ENCODE data around the gene CD1E. TPM values are rescaled to one million over a fixed set of nuclear protein-coding genes. Genes with fewer than 3 reads are reported as not detected.

Gene CD1E
- total RNA-seq: not detected in 2 replicates
- long read RNA-seq: 0 reads

DNA sequence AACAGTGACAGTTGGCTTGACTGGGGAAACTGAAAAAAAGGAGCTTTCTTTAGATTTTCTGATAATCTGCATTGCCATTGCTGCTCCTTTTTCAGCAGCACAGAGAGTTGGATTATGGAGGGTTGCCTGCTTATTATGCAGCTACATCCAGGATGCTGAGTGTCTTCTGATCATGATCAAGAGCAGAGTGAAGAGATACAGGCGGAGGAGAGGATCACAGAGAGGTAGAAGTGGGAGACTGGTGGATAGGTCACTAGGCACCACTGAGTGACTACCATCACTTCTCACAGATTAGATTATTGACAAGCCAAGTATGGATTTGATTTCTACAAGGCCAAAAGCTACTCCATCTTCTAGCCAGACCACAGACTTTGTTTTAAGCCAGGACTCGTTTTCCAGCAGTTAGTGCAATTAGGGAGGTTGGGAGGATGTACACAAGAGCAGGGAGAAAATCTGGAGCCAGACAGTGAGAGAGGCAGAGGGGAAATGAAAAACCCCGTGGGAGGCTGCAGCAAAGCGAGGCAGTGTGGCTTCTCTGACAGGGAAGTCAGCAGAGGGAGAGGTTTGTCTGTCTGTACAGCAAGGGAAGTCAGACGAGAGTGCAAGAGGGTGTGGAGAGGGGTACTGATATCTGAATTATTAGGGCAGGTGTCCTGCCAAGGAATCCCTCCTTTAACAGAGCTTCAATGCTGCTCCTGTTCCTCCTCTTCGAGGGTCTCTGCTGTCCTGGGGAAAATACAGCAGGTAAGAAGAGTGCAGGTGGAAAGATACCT lies at the start of gene CD1E:
CD1E (plus strand) TSS at position 592 of the 773 bp plus-strand sequence; CDS start at position 687, 95 bp downstream.
- H3K4me3 Mint-ChIP-seq (ENCODE audit: low read depth): no peak within 1 kb of the TSS
- H3K27me3 Mint-ChIP-seq: peaks cover 7% of the 10 kb centered on the region
- TF ChIP-seq, protein P1, sequence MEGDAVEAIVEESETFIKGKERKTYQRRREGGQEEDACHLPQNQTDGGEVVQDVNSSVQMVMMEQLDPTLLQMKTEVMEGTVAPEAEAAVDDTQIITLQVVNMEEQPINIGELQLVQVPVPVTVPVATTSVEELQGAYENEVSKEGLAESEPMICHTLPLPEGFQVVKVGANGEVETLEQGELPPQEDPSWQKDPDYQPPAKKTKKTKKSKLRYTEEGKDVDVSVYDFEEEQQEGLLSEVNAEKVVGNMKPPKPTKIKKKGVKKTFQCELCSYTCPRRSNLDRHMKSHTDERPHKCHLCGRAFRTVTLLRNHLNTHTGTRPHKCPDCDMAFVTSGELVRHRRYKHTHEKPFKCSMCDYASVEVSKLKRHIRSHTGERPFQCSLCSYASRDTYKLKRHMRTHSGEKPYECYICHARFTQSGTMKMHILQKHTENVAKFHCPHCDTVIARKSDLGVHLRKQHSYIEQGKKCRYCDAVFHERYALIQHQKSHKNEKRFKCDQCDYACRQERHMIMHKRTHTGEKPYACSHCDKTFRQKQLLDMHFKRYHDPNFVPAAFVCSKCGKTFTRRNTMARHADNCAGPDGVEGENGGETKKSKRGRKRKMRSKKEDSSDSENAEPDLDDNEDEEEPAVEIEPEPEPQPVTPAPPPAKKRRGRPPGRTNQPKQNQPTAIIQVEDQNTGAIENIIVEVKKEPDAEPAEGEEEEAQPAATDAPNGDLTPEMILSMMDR (IDR thresholded peaks at IDR 0.05; ENCODE audit: unreplicated experiment): no peak
- no peak within 1 kb of the TSS for H3K27ac Mint-ChIP-seq
- no peak for DNase-seq (ENCODE audit: low spot score, unreplicated experiment)
- no peaks in the 10 kb centered on the region for H3K4me1 Mint-ChIP-seq (ENCODE audit: low read depth)
- no peaks in the 10 kb centered on the region for H3K9me3 Mint-ChIP-seq (ENCODE audit: low read depth)
- no peaks in the 10 kb centered on the region for H3K36me3 Mint-ChIP-seq (ENCODE audit: insufficient read depth)

DNA sequence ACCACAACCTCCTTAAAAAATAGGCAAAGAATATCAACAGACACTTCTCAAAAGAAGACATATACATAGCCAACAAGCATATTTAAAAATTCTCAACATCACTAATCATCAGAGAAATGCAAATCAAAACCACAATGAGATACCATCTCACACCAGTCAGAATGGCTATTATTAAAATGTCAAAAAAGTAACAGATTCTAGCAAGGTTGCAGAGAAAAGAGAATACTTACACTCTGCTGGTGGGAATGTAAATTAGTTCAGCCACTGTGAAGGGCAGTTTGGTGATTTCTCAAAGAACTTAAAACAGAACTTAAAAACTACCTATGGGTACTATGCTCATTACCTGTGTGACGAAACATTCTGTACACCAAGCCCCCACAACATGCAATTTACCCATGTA lies 43.1 kb upstream of the CD1E start:
- H3K9me3 Mint-ChIP-seq (ENCODE audit: low read depth): peaks cover 15% of the 10 kb centered on the region

DNA sequence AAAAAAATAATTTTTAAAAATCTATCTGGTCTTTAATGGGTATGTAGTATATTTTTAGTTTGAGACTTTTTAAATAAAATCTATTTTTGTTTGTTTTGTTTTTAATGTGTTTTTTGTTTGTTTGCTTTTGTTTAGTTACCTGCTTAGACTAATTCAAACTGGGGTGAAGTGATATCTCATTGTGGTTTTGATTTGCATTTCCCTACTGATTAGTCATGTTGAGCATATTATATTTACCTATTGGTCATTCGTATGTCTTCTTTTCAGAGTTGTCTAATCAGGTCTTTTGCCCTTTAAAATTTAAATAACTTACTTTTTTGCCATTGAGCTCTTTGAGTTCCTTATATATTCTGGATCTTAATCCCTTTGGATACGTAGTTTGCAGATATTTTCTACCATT lies 42.6 kb upstream of the CD1E start:
- Mint-ChIP-seq H3K36me3 (ENCODE audit: insufficient read depth) (no peaks in the 10 kb centered on the region), H3K4me3 (ENCODE audit: low read depth) (no peak overlapping the region), H3K27me3 (no peaks in the 10 kb centered on the region), H3K9me3 (ENCODE audit: low read depth) (peaks cover 15% of the 10 kb centered on the region), H3K4me1 (ENCODE audit: low read depth) (no peaks in the 10 kb centered on the region), H3K27ac (no peak overlapping the region)
- no peak for DNase-seq (ENCODE audit: low spot score, unreplicated experiment)
- TF ChIP-seq, protein P1 (IDR thresholded peaks at IDR 0.05; ENCODE audit: unreplicated experiment): no peak

More for the DNA sequence above, 43.1 kb upstream of the CD1E start:
- Mint-ChIP-seq H3K36me3 (ENCODE audit: insufficient read depth) (no peaks in the 10 kb centered on the region), H3K27ac (no peak overlapping the region), H3K4me1 (ENCODE audit: low read depth) (no peaks in the 10 kb centered on the region), H3K4me3 (ENCODE audit: low read depth) (no peak overlapping the region), H3K27me3 (no peaks in the 10 kb centered on the region)
- no peak for DNase-seq (ENCODE audit: low spot score, unreplicated experiment)
- TF ChIP-seq, protein P1 (IDR thresholded peaks at IDR 0.05; ENCODE audit: unreplicated experiment): no peak

DNA sequence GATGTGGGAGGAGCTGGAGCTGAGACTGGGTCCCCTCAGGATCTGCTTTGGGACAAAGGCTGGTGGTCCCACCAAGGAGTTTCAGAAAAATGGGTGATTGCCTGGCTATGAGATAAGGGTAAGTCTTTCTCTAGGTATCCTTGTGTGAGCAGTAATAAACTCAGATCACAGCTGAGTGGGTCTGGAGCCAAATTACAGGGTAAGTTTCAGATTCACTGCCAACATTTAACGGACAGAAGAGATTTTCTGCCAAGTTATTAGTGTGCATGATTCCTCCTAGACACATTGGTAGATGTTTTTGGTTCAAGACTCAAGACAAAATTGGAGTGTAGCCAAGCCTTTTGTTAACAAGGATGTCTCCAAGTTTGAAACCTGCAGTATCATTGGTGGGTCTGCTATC lies 29.8 kb upstream of the CD1E start:
- H3K9me3 Mint-ChIP-seq (ENCODE audit: low read depth): peaks cover 3% of the 10 kb centered on the region
- H3K4me1 Mint-ChIP-seq (ENCODE audit: low read depth): no peaks in the 10 kb centered on the region
- H3K27ac Mint-ChIP-seq: no peak overlapping the region
- DNase-seq (ENCODE audit: low spot score, unreplicated experiment): no peak
- H3K27me3 Mint-ChIP-seq: no peaks in the 10 kb centered on the region
- TF ChIP-seq, protein P1 (IDR thresholded peaks at IDR 0.05; ENCODE audit: unreplicated experiment): no peak
- H3K4me3 Mint-ChIP-seq (ENCODE audit: low read depth): no peak overlapping the region
- H3K36me3 Mint-ChIP-seq (ENCODE audit: insufficient read depth): no peaks in the 10 kb centered on the region

DNA sequence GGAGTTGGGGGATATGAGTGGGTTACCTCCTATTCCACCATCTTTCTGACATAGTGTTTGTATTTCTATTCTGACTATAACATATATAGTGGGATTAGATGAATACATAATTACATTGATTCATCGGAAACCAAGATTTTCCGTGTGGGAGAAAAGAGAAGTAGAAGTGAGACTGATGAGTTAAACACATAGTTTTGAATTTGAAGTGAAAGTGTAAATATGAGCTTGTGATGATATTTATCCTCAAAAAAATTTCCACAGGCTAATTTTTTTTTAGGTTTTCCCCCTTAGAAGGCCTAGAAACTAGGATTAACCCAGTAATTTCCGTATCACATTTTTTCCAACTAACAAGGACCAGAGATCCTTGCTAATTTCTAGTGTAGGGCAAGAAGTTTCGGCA lies 29.3 kb upstream of the CD1E start:
- DNase-seq (ENCODE audit: low spot score, unreplicated experiment): no peak
- Mint-ChIP-seq H3K4me1 (ENCODE audit: low read depth) (no peaks in the 10 kb centered on the region), H3K27ac (no peak overlapping the region), H3K4me3 (ENCODE audit: low read depth) (no peak overlapping the region), H3K27me3 (no peaks in the 10 kb centered on the region), H3K36me3 (ENCODE audit: insufficient read depth) (no peaks in the 10 kb centered on the region), H3K9me3 (ENCODE audit: low read depth) (peaks cover 3% of the 10 kb centered on the region)
- TF ChIP-seq, protein P1 (IDR thresholded peaks at IDR 0.05; ENCODE audit: unreplicated experiment): no peak
